Loucy (cell line): ENCODE measurements around the gene SLC35G6.

ENCODE experiments used
- H2AFZ ChIP-seq: fragments of 200-600 bp; sonication (generic); 2 replicates; pipeline ENCODE4 v1.6.0; 2016; ENCODE audit warnings: antibody characterized with exemption, mild to moderate bottlenecking, low read length, moderate library complexity
- H3F3A ChIP-seq: fragments of 200-600 bp; 2 replicates; pipeline ENCODE4 v1.6.0; 2016; ENCODE audit warnings: antibody characterized with exemption, low read depth, mild to moderate bottlenecking
- H3K27me3 ChIP-seq: fragments of 200-600 bp; sonication (generic); 2 replicates; pipeline ENCODE4 v1.6.1; 2014; ENCODE audit warnings: low read length, mild to moderate bottlenecking; ENCODE audit not compliant: insufficient read depth, poor library complexity, severe bottlenecking
- H3K36me3 ChIP-seq: fragments of 200-600 bp; sonication (generic); 2 replicates; pipeline ENCODE4 v1.6.1; 2016; ENCODE audit warnings: low read length; ENCODE audit not compliant: insufficient read depth
- H3K4me1 ChIP-seq: fragments of 200-600 bp; sonication (generic); 2 replicates; pipeline ENCODE4 v1.5.1; 2014; ENCODE audit warnings: low read length, mild to moderate bottlenecking; ENCODE audit not compliant: insufficient read depth, poor library complexity, severe bottlenecking
- H3K4me2 ChIP-seq: fragments of 200-600 bp; sonication (generic); 2 replicates; pipeline ENCODE4 v1.6.0; 2014; ENCODE audit warnings: antibody characterized with exemption, low read length, low read depth, mild to moderate bottlenecking; ENCODE audit not compliant: poor library complexity, severe bottlenecking
- H3K4me3 ChIP-seq: fragments of 200-600 bp; sonication (generic); 2 replicates; pipeline ENCODE4 v1.5.1; 2014; ENCODE audit warnings: low read length, mild to moderate bottlenecking, mixed read lengths; ENCODE audit not compliant: poor library complexity, severe bottlenecking
- H3K79me2 ChIP-seq: fragments of 200-600 bp; sonication (generic); 2 replicates; pipeline ENCODE4 v1.6.1; 2014; ENCODE audit warnings: low read length; ENCODE audit not compliant: insufficient read depth
- H3K9ac ChIP-seq: fragments of 200-600 bp; sonication (generic); 2 replicates; pipeline ENCODE4 v1.6.0; 2014; ENCODE audit warnings: mild to moderate bottlenecking, low read depth, low read length, moderate library complexity; ENCODE audit not compliant: poor library complexity, severe bottlenecking
- H3K9me2 ChIP-seq: fragments of 200-600 bp; sonication (generic); replicated peaks from 2 replicates; pipeline ENCODE4 v1.6.1; 2016; ENCODE audit warnings: low read depth, low read length, mixed read lengths
- H3K9me3 ChIP-seq: fragments of 200-600 bp; sonication (generic); 2 replicates; pipeline ENCODE4 v1.6.1; 2014; ENCODE audit warnings: mild to moderate bottlenecking, antibody characterized with exemption, low read length, low read depth; ENCODE audit not compliant: insufficient read depth
- H4K20me1 ChIP-seq: fragments of 200-600 bp; sonication (generic); 2 replicates; pipeline ENCODE4 v1.6.0; 2014; ENCODE audit warnings: antibody characterized with exemption, low read length, mild to moderate bottlenecking; ENCODE audit not compliant: insufficient read depth, poor library complexity, severe bottlenecking
- CTCF ChIP-seq: fragments of 200-600 bp; sonication (generic); conservative IDR thresholded peaks from 2 replicates; pipeline ENCODE4 v1.5.1; 2014; ENCODE audit warnings: mild to moderate bottlenecking, antibody characterized with exemption, low read length
- EZH2phosphoT487 ChIP-seq: fragments of 200-600 bp; IDR thresholded peaks from 2 replicates; pipeline ENCODE4 v1.6.1; 2018; ENCODE audit warnings: antibody characterized with exemption, mild to moderate bottlenecking, moderate library complexity, borderline replicate concordance

The SLC35G6 gene

GRCh38 chr17:7497228-7497627 is 16.0 kb downstream of the SLC35G6 start:
- no peaks in the 10 kb centered on the region for H3K27me3 ChIP-seq
- H4K20me1 ChIP-seq: peaks cover 90% of the 10 kb centered on the region
- TF ChIP-seq CTCF: no peak
- TF ChIP-seq EZH2phosphoT487: no peak
- peaks cover 69% of the 10 kb centered on the region for H3K36me3 ChIP-seq
- H3K4me1 ChIP-seq: peaks cover 13% of the 10 kb centered on the region
- no peak overlapping the region for H3K9ac ChIP-seq
- H2AFZ ChIP-seq: no peak overlapping the region
- H3K9me2 ChIP-seq: no peaks in the 10 kb centered on the region
- H3K4me3 ChIP-seq: no peak overlapping the region
- no peaks in the 10 kb centered on the region for H3K9me3 ChIP-seq
- H3K79me2 ChIP-seq: peaks cover 82% of the 10 kb centered on the region
- H3F3A ChIP-seq: no peaks in the 10 kb centered on the region
- no peak overlapping the region for H3K4me2 ChIP-seq

DNA sequence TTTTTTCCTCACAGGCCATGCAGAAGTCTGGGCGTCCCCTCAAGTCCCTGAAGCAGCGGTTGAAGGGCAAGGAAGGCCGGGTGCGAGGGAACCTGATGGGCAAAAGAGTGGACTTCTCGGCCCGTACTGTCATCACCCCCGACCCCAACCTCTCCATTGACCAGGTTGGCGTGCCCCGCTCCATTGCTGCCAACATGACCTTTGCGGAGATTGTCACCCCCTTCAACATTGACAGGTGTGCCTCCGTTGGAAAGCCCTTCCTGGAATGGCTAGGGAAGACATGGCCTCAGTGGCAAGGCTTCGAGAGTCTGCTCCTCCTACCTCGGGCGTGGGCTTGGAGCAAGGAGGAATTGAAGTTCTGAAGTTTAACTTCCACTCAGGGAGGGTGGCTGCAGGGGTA is 16.4 kb downstream of the SLC35G6 start:
- Histone ChIP-seq H3K4me3 (no peak overlapping the region), H3K4me1 (peaks cover 11% of the 10 kb centered on the region), H3K9me3 (no peaks in the 10 kb centered on the region), H3K9me2 (no peaks in the 10 kb centered on the region), H3K9ac (no peak overlapping the region), H3K4me2 (no peak overlapping the region), H3K27me3 (no peaks in the 10 kb centered on the region), H2AFZ (no peak overlapping the region), H3F3A (no peaks in the 10 kb centered on the region), H3K79me2 (peaks cover 78% of the 10 kb centered on the region), H4K20me1 (peaks cover 89% of the 10 kb centered on the region), H3K36me3 (peaks cover 73% of the 10 kb centered on the region)
- TF ChIP-seq CTCF: no peak
- TF ChIP-seq EZH2phosphoT487: no peak

DNA sequence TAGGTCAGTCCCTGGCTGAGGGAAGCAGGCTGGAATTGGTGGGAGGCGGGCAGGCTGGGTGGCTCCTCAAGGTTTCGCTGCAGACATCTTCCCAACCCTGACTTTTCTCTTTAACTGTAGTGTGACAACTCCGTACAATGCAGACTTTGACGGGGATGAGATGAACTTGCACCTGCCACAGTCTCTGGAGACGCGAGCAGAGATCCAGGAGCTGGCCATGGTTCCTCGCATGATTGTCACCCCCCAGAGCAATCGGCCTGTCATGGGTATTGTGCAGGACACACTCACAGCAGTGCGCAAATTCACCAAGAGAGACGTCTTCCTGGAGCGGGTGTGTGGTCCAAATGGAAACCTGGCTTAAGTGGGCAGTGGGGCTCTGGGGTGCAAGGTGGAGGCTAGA is 17.9 kb downstream of the SLC35G6 start:
- H3K36me3 ChIP-seq: peaks cover 88% of the 10 kb centered on the region
- H3F3A ChIP-seq: no peaks in the 10 kb centered on the region
- H2AFZ ChIP-seq: no peak overlapping the region
- no peak overlapping the region for H3K4me3 ChIP-seq
- no peaks in the 10 kb centered on the region for H3K4me1 ChIP-seq
- no peaks in the 10 kb centered on the region for H3K27me3 ChIP-seq
- TF ChIP-seq EZH2phosphoT487 (no peak), CTCF (no peak)
- no peak overlapping the region for H3K9ac ChIP-seq
- no peak overlapping the region for H3K4me2 ChIP-seq
- no peaks in the 10 kb centered on the region for H3K9me3 ChIP-seq
- peaks cover 62% of the 10 kb centered on the region for H3K79me2 ChIP-seq
- peaks cover 84% of the 10 kb centered on the region for H4K20me1 ChIP-seq
- H3K9me2 ChIP-seq: no peaks in the 10 kb centered on the region
